Activated CD4-positive, alpha-beta memory T cell treated with anti-CD3 and anti-CD28 coated beads, Interleukin-2, amount 10 ng/mL, durations not matched to agents 7 days and 5 days (primary cell): ENCODE results near the gene FMNL2. TPM values are rescaled to one million over a fixed set of nuclear protein-coding genes. Genes with fewer than 3 reads are reported as not detected.

Experiments used
- CTCF ChIA-PET: fragments of 350-600 bp; sonication (Branson Sonifier 250); formaldehyde crosslinking; loops from one replicate; lab custom pipeline; 2021; ENCODE audit warnings: antibody characterized with exemption, inconsistent platforms; lab: Charles Lee
- POLR2A ChIA-PET: fragments of 350-600 bp; sonication (Branson Sonifier 250); formaldehyde crosslinking; loops from one replicate; lab custom pipeline; 2021; ENCODE audit warnings: antibody characterized with exemption; lab: Charles Lee
- DNase-seq: peaks from one replicate; pipeline ENCODE4 v3.0.0-alpha.2; 2020
- H3K27ac Mint-ChIP-seq: one replicate; pipeline ENCODE4 v1.8.0; 2021; ENCODE audit warnings: mild to moderate bottlenecking, mixed read lengths
- H3K27me3 Mint-ChIP-seq: one replicate; pipeline ENCODE4 v1.8.0; 2021; ENCODE audit warnings: mixed read lengths
- H3K36me3 Mint-ChIP-seq: one replicate; pipeline ENCODE4 v1.8.0; 2021; ENCODE audit warnings: low read depth, mixed read lengths
- H3K4me1 Mint-ChIP-seq: one replicate; pipeline ENCODE4 v1.8.0; 2021; ENCODE audit warnings: mixed read lengths
- H3K4me3 Mint-ChIP-seq: one replicate; pipeline ENCODE4 v1.8.0; 2021; ENCODE audit warnings: mild to moderate bottlenecking, mixed read lengths
- H3K9me3 Mint-ChIP-seq: one replicate; pipeline ENCODE4 v1.8.0; 2021; ENCODE audit warnings: mixed read lengths
- total RNA-seq, 2 experiments: library from RNA; stranded (reverse); gene quantifications; one replicate each; pipeline ENCODE4 v1.2.3, GENCODE V29; 2021

The FMNL2 gene
- total RNA-seq, 2 experiments from 2014 or later, result 1.0 to 1.1 TPM

- no peak for DNase-seq
- ChIA-PET POLR2A (no interaction called here), CTCF (no interaction called here)
- Mint-ChIP-seq H3K4me1 (no peaks in the 10 kb centered on the region), H3K36me3 (no peaks in the 10 kb centered on the region), H3K4me3 (no peak overlapping the region), H3K27ac (no peak overlapping the region), H3K27me3 (peaks cover 28% of the 10 kb centered on the region), H3K9me3 (no peaks in the 10 kb centered on the region)
These were observed 154.4 kb downstream of the FMNL2 start for GRCh38 chr2:152489364-152489763.

DNA sequence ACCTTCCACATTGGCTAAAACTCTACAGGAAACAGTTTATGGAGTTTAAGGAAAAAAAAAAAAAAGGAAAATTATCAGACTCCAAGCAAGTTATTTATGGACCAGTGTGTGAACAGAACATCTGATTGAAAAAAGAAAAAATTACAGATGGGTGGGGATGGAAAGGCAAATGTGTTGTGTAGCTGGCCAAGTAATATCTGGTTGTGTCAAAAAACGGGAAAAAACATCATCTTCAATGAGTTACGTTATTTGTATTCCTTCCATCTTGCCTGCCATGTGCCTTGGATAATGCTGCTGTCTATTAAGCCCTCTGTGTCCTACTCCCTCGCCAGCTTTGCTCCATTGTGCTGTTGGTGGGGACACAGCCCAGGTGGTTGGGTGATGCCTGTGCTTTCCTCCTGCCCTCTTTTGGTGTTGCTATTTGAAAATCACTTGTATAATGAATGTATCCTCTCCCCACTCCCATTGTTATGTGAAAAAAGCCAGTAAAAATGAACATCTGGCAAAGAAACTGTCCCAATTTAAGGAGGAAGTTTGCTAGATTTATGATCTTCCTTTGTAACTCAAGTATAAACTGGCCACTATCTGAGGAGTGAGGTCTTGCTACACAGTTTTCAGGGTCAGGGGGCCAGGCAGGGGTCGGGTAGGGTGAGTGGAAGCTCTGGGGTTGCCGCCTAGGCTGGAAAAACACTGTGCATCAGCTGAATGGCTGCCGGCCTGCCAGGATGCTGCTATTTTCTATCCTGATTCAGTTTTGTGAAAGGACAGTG, 155.9 kb downstream of the FMNL2 start:
- peaks cover 31% of the 10 kb centered on the region for H3K27me3 Mint-ChIP-seq
- H3K9me3 Mint-ChIP-seq, result no peaks in the 10 kb centered on the region
- no peaks in the 10 kb centered on the region for H3K4me1 Mint-ChIP-seq
- ChIA-PET CTCF (no interaction called here), POLR2A (no interaction called here)
- no peak for DNase-seq
- no peaks in the 10 kb centered on the region for H3K36me3 Mint-ChIP-seq
- no peak overlapping the region for H3K4me3 Mint-ChIP-seq
- no peak overlapping the region for H3K27ac Mint-ChIP-seq

GRCh38 chr2:152492131-152492530, 157.2 kb downstream of the FMNL2 start:
- H3K36me3 Mint-ChIP-seq, result no peaks in the 10 kb centered on the region
- peaks cover 28% of the 10 kb centered on the region for H3K27me3 Mint-ChIP-seq
- peaks cover 2% of the 10 kb centered on the region for H3K4me1 Mint-ChIP-seq
- no peaks in the 10 kb centered on the region for H3K9me3 Mint-ChIP-seq
- no peak overlapping the region for H3K27ac Mint-ChIP-seq
- no peak overlapping the region for H3K4me3 Mint-ChIP-seq
- DNase-seq, result no peak
- CTCF ChIA-PET, result no interaction called here
- POLR2A ChIA-PET, result no interaction called here

DNA sequence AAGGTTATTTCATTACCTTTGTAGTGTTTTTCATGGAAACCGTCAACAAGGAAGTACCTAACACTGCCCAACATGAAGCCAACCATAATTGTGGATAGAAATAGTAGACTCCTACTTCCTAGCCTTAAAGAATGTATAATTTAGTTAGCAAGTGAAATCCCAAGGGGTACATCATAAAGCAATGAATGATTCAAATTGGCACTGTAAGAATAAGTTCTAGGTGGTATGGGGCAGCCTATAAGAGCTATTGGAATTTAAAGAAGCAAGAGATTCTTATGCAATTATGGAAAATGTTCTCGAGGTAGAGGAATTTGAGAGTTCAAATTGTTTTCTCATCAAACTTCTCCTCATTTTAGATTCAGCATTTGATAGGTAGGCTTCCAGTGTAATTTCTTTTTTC, 157.9 kb downstream of the FMNL2 start:
- CTCF ChIA-PET, result no interaction called here
- Mint-ChIP-seq H3K27me3 (peaks cover 28% of the 10 kb centered on the region), H3K4me1 (peaks cover 9% of the 10 kb centered on the region), H3K9me3 (no peaks in the 10 kb centered on the region), H3K4me3 (no peak overlapping the region), H3K27ac (no peak overlapping the region), H3K36me3 (no peaks in the 10 kb centered on the region)
- POLR2A ChIA-PET, result no interaction called here
- DNase-seq, result no peak

DNA sequence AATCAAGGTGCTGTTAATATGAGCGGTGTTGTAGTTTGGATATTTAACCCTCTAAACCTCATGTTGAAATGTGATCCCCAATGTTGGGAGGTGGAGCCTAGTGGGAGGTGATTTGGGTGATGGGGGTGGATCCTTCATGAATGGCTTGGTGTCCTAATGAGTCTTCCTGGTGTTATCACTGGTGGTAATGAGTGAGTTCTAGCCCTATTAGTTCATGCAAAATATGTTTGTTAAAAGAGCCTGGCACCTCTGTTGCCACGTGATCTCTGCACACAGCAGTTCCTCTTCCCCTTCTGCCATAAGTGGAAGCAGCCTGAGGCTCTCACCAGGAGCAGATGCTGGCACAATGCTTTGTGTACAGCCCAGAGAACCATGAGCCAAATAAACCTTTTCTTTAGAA, 158.4 kb downstream of the FMNL2 start:
- Mint-ChIP-seq H3K9me3 (no peaks in the 10 kb centered on the region), H3K4me1 (peaks cover 9% of the 10 kb centered on the region), H3K36me3 (no peaks in the 10 kb centered on the region), H3K27ac (no peak overlapping the region), H3K27me3 (peaks cover 28% of the 10 kb centered on the region), H3K4me3 (no peak overlapping the region)
- DNase-seq, result no peak
- ChIA-PET POLR2A (no interaction called here), CTCF (no interaction called here)

DNA sequence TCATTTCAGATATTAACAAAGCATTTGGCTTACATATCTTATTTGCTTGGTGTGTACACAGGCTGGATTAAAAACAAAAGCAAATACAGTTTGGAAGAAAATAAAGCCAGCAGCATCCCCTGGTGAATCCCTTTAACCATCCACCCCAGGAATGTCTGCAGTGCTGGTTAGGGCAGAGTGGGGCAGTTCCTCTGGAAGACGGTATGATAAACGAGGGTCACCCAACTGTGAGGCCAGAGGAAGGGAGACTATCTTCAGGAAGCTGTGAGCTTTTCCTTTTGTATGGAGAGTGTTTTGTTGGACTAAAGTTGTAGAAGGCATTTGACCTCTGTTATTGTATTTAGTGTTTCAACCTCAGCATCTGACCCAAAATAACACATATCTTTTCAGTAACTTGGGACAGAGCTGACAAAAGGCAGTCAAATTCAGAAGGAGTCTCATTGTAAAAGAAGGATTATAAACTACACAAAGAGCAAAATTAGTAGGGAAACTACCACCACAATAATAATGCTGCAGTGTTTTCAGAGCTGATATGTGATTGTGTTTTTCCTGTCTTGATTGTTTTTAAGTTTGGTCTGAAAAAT, 159.1 kb downstream of the FMNL2 start:
- ChIA-PET POLR2A (no interaction called here), CTCF (no interaction called here)
- Mint-ChIP-seq H3K27ac (no peak overlapping the region), H3K4me1 (peaks cover 9% of the 10 kb centered on the region), H3K36me3 (no peaks in the 10 kb centered on the region), H3K4me3 (no peak overlapping the region), H3K27me3 (peaks cover 28% of the 10 kb centered on the region), H3K9me3 (no peaks in the 10 kb centered on the region)
- DNase-seq, result no peak

- Mint-ChIP-seq H3K4me3 (no peak overlapping the region), H3K36me3 (no peaks in the 10 kb centered on the region), H3K9me3 (no peaks in the 10 kb centered on the region), H3K27me3 (peaks cover 19% of the 10 kb centered on the region), H3K27ac (no peak overlapping the region), H3K4me1 (peaks cover 9% of the 10 kb centered on the region)
- CTCF ChIA-PET, result no interaction called here
- DNase-seq, result no peak
- POLR2A ChIA-PET, result interaction anchor here (1.2 kb wide), 1 partner anchor 10 kb away, joined by 3 read pairs; no protein-coding TSS in a partner anchor
These were observed 161.4 kb downstream of the FMNL2 start for GRCh38 chr2:152496371-152496770.

DNA sequence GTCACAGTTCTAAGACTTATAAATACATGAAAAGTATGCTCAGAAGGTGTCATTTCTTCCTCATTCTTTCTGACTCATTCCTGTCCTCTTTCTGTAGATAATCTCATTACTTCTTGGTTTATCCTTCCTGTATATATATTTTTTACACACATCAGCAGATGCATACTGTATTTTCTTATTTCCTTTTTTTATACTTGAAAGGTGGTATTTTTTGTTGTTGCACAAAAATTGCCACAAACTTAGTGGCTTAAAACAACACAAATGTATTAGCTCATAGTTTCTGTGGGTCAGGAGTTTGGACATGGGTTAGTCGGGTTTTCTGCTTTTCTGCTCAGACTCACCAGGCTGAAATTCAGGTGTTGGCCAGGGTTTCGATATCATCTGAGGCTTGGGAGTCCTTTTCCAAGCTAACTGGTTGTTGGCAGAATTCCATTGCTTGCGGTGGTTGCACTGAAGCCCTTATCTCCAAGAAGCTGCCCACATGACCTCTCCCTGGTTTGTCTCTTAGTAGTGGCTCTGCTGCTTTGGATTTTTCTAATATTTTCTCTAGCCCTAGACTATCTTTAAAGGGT, 162.6 kb downstream of the FMNL2 start:
- Mint-ChIP-seq H3K36me3 (no peaks in the 10 kb centered on the region), H3K4me3 (no peak overlapping the region), H3K4me1 (peaks cover 9% of the 10 kb centered on the region), H3K27me3 (peaks cover 12% of the 10 kb centered on the region), H3K9me3 (no peaks in the 10 kb centered on the region), H3K27ac (no peak overlapping the region)
- POLR2A ChIA-PET, result interaction anchor here (1.2 kb wide), 1 partner anchor 9 kb away, joined by 3 read pairs; no protein-coding TSS in a partner anchor
- CTCF ChIA-PET, result no interaction called here
- no peak for DNase-seq

- CTCF ChIA-PET, result no interaction called here
- POLR2A ChIA-PET, result no interaction called here
- DNase-seq, result no peak
- H3K4me1 Mint-ChIP-seq, result peaks cover 9% of the 10 kb centered on the region
- H3K27ac Mint-ChIP-seq, result no peak overlapping the region
- no peaks in the 10 kb centered on the region for H3K36me3 Mint-ChIP-seq
- peaks cover 6% of the 10 kb centered on the region for H3K27me3 Mint-ChIP-seq
- no peak overlapping the region for H3K4me3 Mint-ChIP-seq
- no peaks in the 10 kb centered on the region for H3K9me3 Mint-ChIP-seq
These were observed 164.4 kb downstream of the FMNL2 start for GRCh38 chr2:152499331-152499816.

GRCh38 chr2:152499896-152500735, 165.1 kb downstream of the FMNL2 start:
- H3K4me3 Mint-ChIP-seq, result no peak overlapping the region
- DNase-seq, result no peak
- no peaks in the 10 kb centered on the region for H3K9me3 Mint-ChIP-seq
- no peaks in the 10 kb centered on the region for H3K36me3 Mint-ChIP-seq
- ChIA-PET POLR2A (no interaction called here), CTCF (no interaction called here)
- H3K4me1 Mint-ChIP-seq, result peaks cover 9% of the 10 kb centered on the region
- no peak overlapping the region for H3K27ac Mint-ChIP-seq
- peaks cover 2% of the 10 kb centered on the region for H3K27me3 Mint-ChIP-seq

GRCh38 chr2:152500772-152501171, 165.8 kb downstream of the FMNL2 start:
- ChIA-PET POLR2A (no interaction called here), CTCF (interaction anchor here (0.8 kb wide), 1 partner anchor 134 kb away, joined by 3 read pairs; no protein-coding TSS in a partner anchor)
- Mint-ChIP-seq H3K27ac (no peak overlapping the region), H3K36me3 (no peaks in the 10 kb centered on the region), H3K27me3 (peaks cover 2% of the 10 kb centered on the region), H3K9me3 (no peaks in the 10 kb centered on the region), H3K4me1 (peaks cover 11% of the 10 kb centered on the region), H3K4me3 (no peak overlapping the region)
- DNase-seq, result no peak

DNA sequence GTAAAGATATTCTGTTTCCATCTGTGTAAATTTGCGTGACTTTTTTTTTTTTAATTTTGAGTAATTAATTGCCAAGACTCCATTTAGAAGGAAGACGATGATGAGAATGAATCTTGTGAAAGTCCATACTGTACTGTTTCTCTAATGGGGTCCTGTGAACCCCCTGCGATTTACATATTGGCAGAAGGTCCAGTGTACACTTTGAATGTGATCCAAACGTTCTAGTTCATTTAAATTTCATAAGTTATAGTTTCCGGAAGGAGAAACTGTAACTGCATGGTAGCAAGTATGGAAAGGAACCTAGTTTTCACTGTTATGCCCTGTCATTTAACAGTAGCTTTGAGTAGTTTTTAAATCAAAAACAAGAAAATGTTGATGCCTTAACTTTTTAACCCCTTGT, 166.7 kb downstream of the FMNL2 start:
- CTCF ChIA-PET, result interaction anchor here (0.8 kb wide), 1 partner anchor 133 kb away, joined by 3 read pairs; no protein-coding TSS in a partner anchor
- Mint-ChIP-seq H3K27me3 (peaks cover 2% of the 10 kb centered on the region), H3K27ac (no peak overlapping the region), H3K4me3 (no peak overlapping the region), H3K36me3 (no peaks in the 10 kb centered on the region), H3K9me3 (no peaks in the 10 kb centered on the region), H3K4me1 (peaks cover 14% of the 10 kb centered on the region)
- POLR2A ChIA-PET, result no interaction called here
- DNase-seq, result no peak

GRCh38 chr2:152504618-152505017, 169.6 kb downstream of the FMNL2 start:
- H3K27me3 Mint-ChIP-seq, result peaks cover 2% of the 10 kb centered on the region
- no peak overlapping the region for H3K4me3 Mint-ChIP-seq
- H3K4me1 Mint-ChIP-seq, result peaks cover 14% of the 10 kb centered on the region
- ChIA-PET POLR2A (no interaction called here), CTCF (no interaction called here)
- no peak overlapping the region for H3K27ac Mint-ChIP-seq
- no peak for DNase-seq
- H3K9me3 Mint-ChIP-seq, result no peaks in the 10 kb centered on the region
- no peaks in the 10 kb centered on the region for H3K36me3 Mint-ChIP-seq
